IMR-90 (cell line): ENCODE measurements around the gene RDH13.

Experiments
- CTCF ChIP-seq: conservative IDR thresholded peaks from 2 replicates; pipeline ENCODE4 v1.5.1; 2012; ENCODE audit warnings: mild to moderate bottlenecking, low read depth, low read length, improper control_type of control experiment
- ELK1 ChIP-seq: fragments of 150-350 bp; IDR thresholded peaks from 2 replicates; pipeline ENCODE4 v1.6.1; 2016; ENCODE audit warnings: low read depth, mild to moderate bottlenecking, low read length, moderate library complexity, borderline replicate concordance
- POLR2A ChIP-seq: IDR thresholded peaks from 2 replicates; pipeline ENCODE4 v1.6.1; 2012; ENCODE audit warnings: mild to moderate bottlenecking, low read depth, low read length
- RAD21 ChIP-seq: IDR thresholded peaks from 2 replicates; pipeline ENCODE4 v1.6.1; 2012; ENCODE audit warnings: low read length, improper control_type of control experiment
- RFX5 ChIP-seq: IDR thresholded peaks from 2 replicates; pipeline ENCODE4 v1.8.0; 2012; ENCODE audit warnings: low read depth, mild to moderate bottlenecking, low read length, moderate library complexity

GRCh38 chr19:55048446-55048845, 14.5 kb downstream of the RDH13 start:
- TF ChIP-seq CTCF, result no peak
- TF ChIP-seq RAD21, result no peak
- no peak for TF ChIP-seq POLR2A
- no peak for TF ChIP-seq ELK1
- no peak for TF ChIP-seq RFX5
